Measurements from ENCODE around the gene JDP2. TPM values are rescaled to one million over a fixed set of nuclear protein-coding genes. Genes with fewer than 3 reads are reported as not detected.

JDP2 gene
- total and polyA plus RNA-seq, 2 donors (not counting 1 experiment from before 2014, with no cell fraction given), result 7.9 to 17.9 TPM

- TF ChIP-seq EZH2 (IDR thresholded peaks at IDR 0.05; ENCODE audit: borderline replicate concordance, insufficient read depth, low read depth, low read length, poor library complexity, severe bottlenecking) (no peak), CTCF (IDR thresholded peaks at IDR 0.05) (no peak)
- Histone ChIP-seq H3K4me2 (replicated peaks; ENCODE audit: low read depth, low read length, poor library complexity, severe bottlenecking) (no peak overlapping the region), H3K9ac (ENCODE audit: low read length) (no peak overlapping the region), H3K4me1 (ENCODE audit: control insufficient read depth in 2 of 2, insufficient read depth in 2 of 2, low read length in 2 of 2) (peaks cover 0 to 41% of the 10 kb centered on the region in 2 donors), H3K27ac (ENCODE audit: low read length in 2 of 2) (no peak overlapping the region), H3K27me3 (replicated peaks in 1 of 4; ENCODE audit: control extremely low read depth in 1 of 4, control insufficient read depth in 3 of 4, insufficient read depth in 4 of 4, low read length in 3 of 4) (no peaks in the 10 kb centered on the region), H2AFZ (ENCODE audit: insufficient read depth, low read depth, low read length, poor library complexity, severe bottlenecking) (no peak overlapping the region), H4K20me1 (ENCODE audit: control insufficient read depth, insufficient read depth, low read length, poor library complexity, severe bottlenecking) (no peaks in the 10 kb centered on the region), H3K79me2 (ENCODE audit: control insufficient read depth, insufficient read depth, low read length) (no peaks in the 10 kb centered on the region), H3K36me3 (replicated peaks in 1 of 2; ENCODE audit: control extremely low read depth in 1 of 2, control insufficient read depth in 1 of 2, extremely low read depth in 1 of 2, insufficient read depth in 2 of 2, low read length in 1 of 2) (peaks cover 0 to 18% of the 10 kb centered on the region in 2 experiments), H3K9me3 (ENCODE audit: control extremely low read depth in 1 of 3, control insufficient read depth in 2 of 3, insufficient read depth in 1 of 3, low read length in 2 of 3) (no peaks in the 10 kb centered on the region), H3K4me3 (ENCODE audit: control extremely low read depth in 1 of 5, extremely low read depth in 1 of 5, insufficient read depth in 1 of 5, low read depth in 2 of 5, low read length in 4 of 5) (no peak overlapping the region)
- DNase-seq, result no peak
- H3K4me3 Mint-ChIP-seq, result no peak overlapping the region
- intact Hi-C loops (cut with micrococcal nuclease), result no loop called here
- POLR2A ChIA-PET, result interaction anchor here (0.6 kb wide), 2 partner anchors 77 to 104 kb away, joined by 7 to 9 read pairs; no protein-coding TSS in a partner anchor
- peak overlapping the region; percentile 41 for H3K27ac Mint-ChIP-seq
- no peaks in the 10 kb centered on the region for H3K9me3 Mint-ChIP-seq (ENCODE audit: insufficient read depth)
- 88% methylated on average over 14 of the region's 14 CpGs for WGBS (ENCODE audit: insufficient coverage)
- peaks cover 55% of the 10 kb centered on the region for H3K4me1 Mint-ChIP-seq
- no peak for ATAC-seq (ENCODE audit: low read depth)
- CTCF ChIA-PET, result interaction anchor here (1.0 kb wide), 1 partner anchor 12 kb away, joined by 3 read pairs; no protein-coding TSS in a partner anchor
- no peaks in the 10 kb centered on the region for H3K27me3 Mint-ChIP-seq
These were observed 9.7 kb downstream of the JDP2 start for GRCh38 chr14:75437201-75438143.

All from B cell (primary cell).